ENCODE data around the gene RBM4. TPM values are rescaled to one million over a fixed set of nuclear protein-coding genes. Genes with fewer than 3 reads are reported as not detected.
A peak's percentile ranks its signal among the peaks of the same experiment; 100 is the strongest.

The RBM4 gene
- total and polyA plus RNA-seq, 9 of the 15 experiments (the other 6 are each of a cell fraction or from before 2014, with no cell fraction given): 81.6 to 233 (median 122) TPM

- TF ChIP-seq SAP30 (IDR thresholded peaks at IDR 0.05; ENCODE audit: borderline replicate concordance, insufficient read depth, low read depth, low read length, poor library complexity, severe bottlenecking) (peak; percentile 55), ARID1B (IDR thresholded peaks at IDR 0.05) (no peak), U2AF1 (optimal IDR thresholded peaks at IDR 0.05; ENCODE audit: low read depth, low read length) (no peak), DPF2 (IDR thresholded peaks at IDR 0.05) (no peak), NCOA2 (IDR thresholded peaks at IDR 0.05; ENCODE audit: partially characterized antibody in 2 of 2) (no peak), GATAD2A (IDR thresholded peaks at IDR 0.05) (no peak), E2F5 (CRISPR knock-in tag; IDR thresholded peaks at IDR 0.05) (peak; percentile 82; the same call in 1 of the 2 replicates), POLR2AphosphoS5 (IDR thresholded peaks at IDR 0.05; ENCODE audit: control insufficient read depth, insufficient read depth, low read depth, low read length) (peak; percentile 97), MNT (conservative IDR thresholded peaks at IDR 0.05) (peak; percentile 86 to 91), HDGF (IDR thresholded peaks at IDR 0.05) (no peak), RERE (CRISPR knock-in tag; IDR thresholded peaks at IDR 0.05; ENCODE audit: borderline replicate concordance) (no peak; the same call in 1 of the 2 replicates), HDAC3 (IDR thresholded peaks at IDR 0.05; ENCODE audit: borderline replicate concordance, partially characterized antibody) (no peak), SLC30A9 (CRISPR knock-in tag; IDR thresholded peaks at IDR 0.05) (no peak), ESRRA (IDR thresholded peaks at IDR 0.05; ENCODE audit: borderline replicate concordance, low read depth) (0 out of 2 replicates have a peak, but pooled peaks have one; percentile 11), HLTF (IDR thresholded peaks at IDR 0.05) (no peak), RB1 (IDR thresholded peaks at IDR 0.05; ENCODE audit: low read depth) (peak; percentile 26; the same call in 1 of the 2 replicates), HBP1 (CRISPR knock-in tag; IDR thresholded peaks at IDR 0.05) (no peak), DNMT1 (IDR thresholded peaks at IDR 0.05) (no peak)
These were observed 21.9 kb upstream of the RBM4 start, which contains the start of gene RBM14 (continued) for GRCh38 chr11:66616379-66617154.
